Heart right ventricle (tissue), 16 donors: ENCODE results near the gene GNS. TPM values are rescaled to one million over a fixed set of nuclear protein-coding genes. Genes with fewer than 3 reads are reported as not detected.

Experiments
- ATAC-seq, 8 donors: fragments of 200-7000 bp; cut with Tn5 transposase; one replicate each; pipeline ENCODE4 v1.9.1; 2020; ENCODE audit warnings: mild to moderate bottlenecking in 8 of 8, moderate library complexity in 8 of 8, moderate number of reproducible peaks in 1 of 8
- DNase-seq, 2 donors: peaks; one replicate each; pipeline ENCODE4 v3.0.0-alpha.2; 2020
- H3K27ac ChIP-seq, 10 donors: fragments of 200-600 bp; sonication (generic) in 2 of 10; one replicate each; pipeline versions ENCODE4 v1.5.0 to v1.8.0; 2020 to 2022; ENCODE audit warnings: mild to moderate bottlenecking in 3 of 10
- H3K27me3 ChIP-seq, 7 donors: fragments of 200-600 bp; one replicate each; pipeline ENCODE4 v1.8.0; 2021 to 2022; ENCODE audit warnings: mild to moderate bottlenecking in 2 of 7
- H3K36me3 ChIP-seq, 9 donors: fragments of 200-600 bp; sonication (generic) in 1 of 9; one replicate each; pipeline versions ENCODE4 v1.5.0 to v1.8.0; 2020 to 2022; ENCODE audit warnings: mild to moderate bottlenecking in 2 of 9
- H3K4me1 ChIP-seq, 9 donors: fragments of 200-600 bp; sonication (generic) in 1 of 9; one replicate each; pipeline versions ENCODE4 v1.5.0 to v1.8.0; 2020 to 2022; ENCODE audit warnings: mild to moderate bottlenecking in 4 of 9
- H3K4me3 ChIP-seq, 10 donors: fragments of 200-600 bp; sonication (generic) in 2 of 10; one replicate each; pipeline versions ENCODE4 v1.5.0 to v1.8.0; 2020 to 2022; ENCODE audit warnings: mild to moderate bottlenecking in 7 of 10, moderate library complexity in 2 of 10
- H3K9me3 ChIP-seq, 11 donors: fragments of 200-600 bp in 10 of 11; sonication (generic) in 2 of 11; one replicate each; pipeline versions ENCODE4 v1.5.0 to v1.8.0; 2013 to 2022; ENCODE audit warnings: mild to moderate bottlenecking in 2 of 11, control low read depth in 1 of 11, moderate library complexity in 1 of 11
- CTCF ChIP-seq, 9 donors: fragments of 200-600 bp; sonication (generic) in 2 of 9; IDR thresholded peaks; one replicate each; pipeline versions ENCODE4 v1.5.0 to v1.8.0; 2021 to 2022; ENCODE audit warnings: antibody characterized with exemption in 9 of 9, mild to moderate bottlenecking in 5 of 9, moderate library complexity in 1 of 9
- WGBS, 2 donors: extraction: QIAGEN DNeasy Blood & Tissue Kit; methylation state at CpG; one replicate each; pipeline ENCODE4 v1.1.7; 2013; ENCODE audit warnings: inconsistent platforms in 1 of 2; 5-methylcytosine and 5-hydroxymethylcytosine counted together
- intact Hi-C, 10 donors: fragments of 100-400 bp; cut with DNase I; formaldehyde crosslinking; loops; one replicate each; pipeline versions ENCODE4 v1.11.1 to v1.14.2; 2022
- polyA plus RNA-seq, 2 donors: library from polyadenylated mRNA; stranded (reverse); fragments of 200-250 nt; gene quantifications; one replicate each; pipeline ENCODE4 v1.2.3, GENCODE V29; 2013
- total RNA-seq, 10 donors: library from RNA; stranded (reverse); fragmentation: NEBNext Ultra II Directional in 3 of 10; extraction: Animal tissue kit (Norgen Biotek cat#: 25700) in 3 of 10; gene quantifications; one replicate each; pipeline versions ENCODE4 v1.2.1 to v1.2.4, GENCODE V29; 2021 to 2023
- donor health status: Arrhythmogenic right ventricular cardiomyopathy.
- donor health status: ischemic (EF 13 %, LVEDD 7.1; RV severe dilation, severe dysfunction).
- donor health status: healthy with polysubstance abuse.
- donor health status: DM: no; HTN: yes; CAD: no.
- donor health status: DM: no; HTN: no; CAD: no.
- donor health status: ischemic (EF 25% LVEDD 6.9; RV normal size, moderate dysfunction).
- donor health status: ischemic (EF 25% LVEDD 5.7; RV mildly dilated, moderate dysfunction).
- donor health status: healthy.
- donor health status: DM: yes; HTN: yes; CAD: no.
- donor health status: Ischemic cardiomyopathy.
- donor health status: ischemic (EF 35%, LVEDD 5.7; RV mildly dilated, moderate dysfunction).
- donor health status: nonischemic (EF 11% LVEDD 7.7; RV severe dilation, severe dysfunction).
- donor health status: DM: yes; HTN: yes; CAD: no.
- donor health status: PGD.
- donor health status: ischemic (EF 29% LVEDD 5.4; RV normal size, mild dysfunction).
- donor health status: nonischemic (EF 23%, LVEDD 6.1; RV moderate dilation, normal function).

GNS gene
- total and polyA plus RNA-seq, 12 donors = 20.4 to 204 (median 101) TPM

- Histone ChIP-seq H3K36me3 (peaks cover 0 to 40% (median 0%) of the 10 kb centered on the region in 9 donors), H3K27me3 (no peaks in the 10 kb centered on the region), H3K4me3 (no peak overlapping the region), H3K9me3 (no peaks in the 10 kb centered on the region), H3K27ac (peak overlapping the region in 2 of 10 donors; percentile 25 to 79), H3K4me1 (peaks cover 3 to 45% (median 8%) of the 10 kb centered on the region in 9 donors)
- no peak for TF ChIP-seq CTCF (IDR thresholded peaks at IDR 0.05)
- no peak for ATAC-seq
- intact Hi-C loops = no loop called here
- DNase-seq = no peak
- WGBS, 2 donors = 90 to 96% methylated on average over 1 of the region's 1 CpG
Measured at GRCh38 chr12:64700532-64700931, 58.7 kb downstream of the GNS start.

DNA sequence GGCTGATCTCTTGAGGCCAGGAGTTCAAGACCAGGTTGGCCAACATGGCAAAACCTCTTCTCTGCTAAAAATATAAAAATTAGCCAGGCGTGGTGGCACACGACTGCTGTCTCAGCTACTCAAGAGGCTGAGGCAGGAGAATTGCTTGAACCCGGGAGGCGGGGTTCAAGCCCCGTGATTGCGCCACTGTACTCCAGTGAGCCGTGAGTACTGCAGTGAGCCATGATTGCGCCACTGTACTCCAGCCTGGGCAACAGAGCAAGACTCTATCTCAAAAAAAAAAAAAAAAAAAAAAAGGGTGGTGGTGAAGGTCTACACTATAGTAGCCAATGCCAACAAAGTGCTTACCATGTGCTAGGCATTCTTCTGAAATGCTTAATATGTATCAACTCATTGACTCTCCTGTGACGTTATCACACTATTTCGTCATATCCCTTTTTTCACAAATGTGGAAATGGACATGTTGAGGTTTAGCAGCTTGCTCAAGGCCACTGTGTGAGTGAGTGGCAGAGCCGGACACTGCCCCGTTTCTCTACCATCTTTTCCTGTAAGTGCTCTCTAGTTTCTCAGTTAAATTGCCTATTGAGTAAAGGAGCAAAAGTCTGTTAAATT, 59.6 kb downstream of the GNS start:
- Histone ChIP-seq H3K4me3 (no peak overlapping the region), H3K36me3 (peaks cover 0 to 50% (median 5%) of the 10 kb centered on the region in 9 donors), H3K27me3 (no peaks in the 10 kb centered on the region), H3K27ac (peak overlapping the region in 2 of 10 donors; percentile 25 to 79), H3K9me3 (no peaks in the 10 kb centered on the region), H3K4me1 (peaks cover 3 to 47% (median 8%) of the 10 kb centered on the region in 9 donors)
- WGBS, 2 donors = 89 to 95% methylated on average over 12 of the region's 12 CpGs
- ATAC-seq (peak in 1 of 8 donors; percentile 23), DNase-seq (peak in 1 of 2 donors; percentile 22)
- TF ChIP-seq CTCF (IDR thresholded peaks at IDR 0.05) = no peak
- intact Hi-C loops = loop anchor here in 8 of 10 donors (2.0 to 10.0 kb wide), 7 partner anchors 85 to 245 kb away; partner anchors contain the start of genes RASSF3 (in 4 of the 8) and TBK1 (in 1 of the 8)

GRCh38 chr12:64696080-64696741, 63.0 kb downstream of the GNS start:
- ATAC-seq (peak in 3 of 8 donors; percentile 27 to 56 (median 33)), DNase-seq (no peak)
- TF ChIP-seq CTCF (IDR thresholded peaks at IDR 0.05) = peak in 7 of 9 donors; percentile 35 to 66 (median 49)
- WGBS, 2 donors = 30 to 43% methylated on average over 1 of the region's 1 CpG
- Histone ChIP-seq H3K27me3 (no peaks in the 10 kb centered on the region), H3K4me1 (peaks cover 5 to 51% (median 12%) of the 10 kb centered on the region in 9 donors), H3K27ac (peak overlapping the region in 3 of 10 donors; percentile 36 to 43 (median 41)), H3K36me3 (peaks cover 0 to 81% (median 5%) of the 10 kb centered on the region in 9 donors), H3K9me3 (no peaks in the 10 kb centered on the region), H3K4me3 (no peak overlapping the region)
- intact Hi-C loops = loop anchor here in 8 of 10 donors (1.0 to 10.0 kb wide), 9 partner anchors 81 to 241 kb away; partner anchors contain the start of genes RASSF3 (in 5 of the 8) and TBK1 (in 1 of the 8)

DNA sequence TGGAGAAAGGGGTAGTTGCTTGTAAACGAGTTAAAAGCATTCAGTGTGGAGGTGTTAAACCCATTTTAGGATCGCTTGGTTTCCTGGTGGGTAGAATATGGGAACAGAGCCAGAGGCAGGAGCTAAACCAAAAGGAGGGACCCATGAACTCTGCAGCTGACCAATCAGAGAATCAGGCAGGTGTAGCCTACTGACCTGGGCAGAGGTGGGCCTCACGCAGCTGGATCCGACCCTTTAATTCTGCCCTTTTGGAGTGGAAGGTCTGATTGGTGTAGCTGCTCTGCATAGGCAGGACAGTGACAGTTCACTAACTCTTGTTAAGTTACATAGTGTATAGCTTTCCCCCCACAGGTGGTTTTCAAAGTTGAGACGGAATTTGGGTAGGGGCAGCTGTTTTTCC, 63.7 kb downstream of the GNS start:
- no peak for ATAC-seq
- DNase-seq = no peak
- H3K9me3 ChIP-seq = no peaks in the 10 kb centered on the region
- peak overlapping the region in 2 of 10 donors; percentile 36 to 55 for H3K27ac ChIP-seq
- TF ChIP-seq CTCF (IDR thresholded peaks at IDR 0.05) = no peak
- intact Hi-C loops = loop anchor here in 7 of 10 donors (2.0 to 10.0 kb wide), 6 partner anchors 81 to 241 kb away; partner anchors contain the start of genes RASSF3 (in 4 of the 7) and TBK1 (in 1 of the 7)
- H3K4me3 ChIP-seq = no peak overlapping the region
- H3K36me3 ChIP-seq = peaks cover 0 to 83% (median 5%) of the 10 kb centered on the region in 9 donors
- peaks cover 2 to 45% (median 8%) of the 10 kb centered on the region in 9 donors for H3K4me1 ChIP-seq
- WGBS, 2 donors = 79 to 86% methylated on average over 5 of the region's 5 CpGs
- no peaks in the 10 kb centered on the region for H3K27me3 ChIP-seq
